Activated CD4-positive, alpha-beta T cell treated with anti-CD3 and anti-CD28 coated beads for 4 hours (primary cell): Measurements from ENCODE around the gene IMPACT.

Source experiments
- DNase-seq, 2 donors: peaks; one replicate each; pipeline ENCODE4 v3.0.0-alpha.2; 2020

The IMPACT gene

DNA sequence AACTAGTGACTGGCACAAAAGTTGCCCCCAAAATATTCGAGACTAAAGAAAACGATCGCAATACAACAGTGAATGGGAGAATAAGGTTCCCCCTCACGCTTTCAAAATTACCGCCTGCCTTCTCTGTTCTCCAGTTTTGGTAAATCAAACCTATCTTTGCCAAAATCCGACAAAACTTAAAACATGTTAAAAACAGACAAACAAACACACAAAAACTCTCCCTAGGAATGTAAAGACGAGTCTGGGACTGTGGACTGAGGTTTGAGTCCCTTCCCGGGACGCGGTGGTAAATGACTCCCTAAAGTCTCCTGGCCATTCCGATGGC lies 435 bp upstream of the IMPACT start:
- no peak for DNase-seq

DNA sequence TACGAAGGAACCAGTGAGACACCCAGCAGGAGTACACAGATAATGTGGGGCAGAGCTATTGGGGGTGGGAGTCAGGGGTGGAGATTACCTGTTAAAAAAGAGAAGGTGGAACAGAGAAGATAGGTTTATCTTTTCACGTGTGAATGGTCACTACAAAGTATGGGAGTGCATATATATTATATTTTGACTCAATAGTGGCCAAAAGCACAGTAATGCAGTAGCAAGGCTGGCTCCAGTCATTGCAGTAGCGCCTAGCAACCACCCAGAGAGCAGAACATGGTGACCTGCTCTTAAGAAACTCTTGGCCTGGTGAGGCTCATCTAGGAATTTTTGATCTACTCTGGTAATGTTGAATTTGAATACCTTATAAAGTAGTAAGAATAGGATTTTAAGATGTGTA lies 1.0 kb downstream of the IMPACT start:
- DNase-seq, result no peak

DNA sequence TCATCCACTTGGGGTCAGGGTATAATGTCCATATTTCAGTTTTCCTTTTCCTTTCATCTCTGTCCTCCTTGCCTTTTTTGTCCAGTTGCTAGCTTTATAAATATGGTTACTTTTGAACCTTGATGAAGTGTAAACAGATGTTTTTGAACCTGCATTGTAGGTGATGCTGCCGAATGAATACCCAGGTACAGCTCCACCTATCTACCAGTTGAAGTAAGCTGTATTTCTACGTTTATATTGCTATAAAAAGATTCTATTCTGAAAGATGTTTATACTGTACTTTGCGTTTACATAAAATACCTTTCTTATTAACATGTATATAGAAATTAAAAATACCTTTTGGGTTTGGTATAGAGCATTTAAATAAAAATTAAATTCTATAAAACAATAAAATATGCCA lies 2.2 kb downstream of the IMPACT start:
- DNase-seq, result no peak

DNA sequence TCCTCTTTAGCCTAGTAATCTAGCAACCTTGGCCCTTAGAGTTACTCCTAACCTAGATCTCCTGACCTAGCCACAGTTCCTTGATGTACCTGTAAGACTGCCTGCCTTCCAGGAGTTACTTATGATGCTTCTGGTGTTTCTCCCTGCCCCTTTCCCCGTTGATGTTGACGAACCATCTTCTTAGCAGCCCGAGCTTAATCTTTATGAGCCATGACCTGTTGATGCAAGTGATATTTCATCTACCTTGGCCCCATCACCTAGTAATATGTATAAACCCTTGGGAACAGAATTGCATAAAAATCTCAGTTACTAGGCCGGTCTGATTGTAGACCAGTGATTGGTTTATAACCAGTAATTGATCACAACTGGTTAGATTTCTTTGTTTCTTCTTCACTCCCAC lies 2.7 kb downstream of the IMPACT start:
- DNase-seq, result no peak

DNA sequence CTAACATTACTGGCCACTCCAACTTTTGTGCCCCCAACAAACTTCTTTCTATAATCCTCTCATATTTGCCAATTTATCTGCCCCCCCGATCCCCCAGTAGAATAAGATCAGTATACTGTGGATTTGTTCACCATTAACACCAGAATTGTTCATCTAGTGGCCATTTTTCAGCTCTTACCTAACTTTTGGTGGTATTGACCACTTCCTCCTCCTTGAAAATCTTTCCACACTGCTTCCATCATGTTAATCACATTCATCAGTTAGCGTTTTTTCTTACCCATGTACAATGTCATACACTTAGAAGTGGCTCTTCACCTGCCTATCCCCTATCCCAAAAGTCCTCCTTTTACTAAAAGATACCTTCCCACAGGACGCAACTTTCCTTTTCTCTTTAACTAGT lies 6.1 kb downstream of the IMPACT start:
- no peak for DNase-seq

DNA sequence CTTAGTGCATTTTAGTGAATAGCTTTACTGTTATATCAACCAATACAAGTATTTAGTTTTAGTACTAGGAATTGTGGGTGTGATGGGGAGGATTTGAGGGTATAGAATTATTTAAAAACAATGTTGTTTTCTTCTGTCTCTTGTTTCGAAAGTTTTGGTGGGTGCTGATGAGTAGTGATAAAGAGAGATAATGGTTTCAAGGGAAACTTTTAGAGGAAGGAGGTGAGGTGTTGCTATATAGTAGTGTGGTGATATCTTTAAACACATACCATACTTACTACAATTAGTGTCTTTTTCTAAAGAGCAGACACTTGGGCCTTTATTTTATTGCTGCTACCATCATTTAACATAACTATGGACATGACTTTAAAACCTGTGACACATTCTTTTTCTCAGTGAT lies 10.5 kb downstream of the IMPACT start:
- DNase-seq, result no peak

DNA sequence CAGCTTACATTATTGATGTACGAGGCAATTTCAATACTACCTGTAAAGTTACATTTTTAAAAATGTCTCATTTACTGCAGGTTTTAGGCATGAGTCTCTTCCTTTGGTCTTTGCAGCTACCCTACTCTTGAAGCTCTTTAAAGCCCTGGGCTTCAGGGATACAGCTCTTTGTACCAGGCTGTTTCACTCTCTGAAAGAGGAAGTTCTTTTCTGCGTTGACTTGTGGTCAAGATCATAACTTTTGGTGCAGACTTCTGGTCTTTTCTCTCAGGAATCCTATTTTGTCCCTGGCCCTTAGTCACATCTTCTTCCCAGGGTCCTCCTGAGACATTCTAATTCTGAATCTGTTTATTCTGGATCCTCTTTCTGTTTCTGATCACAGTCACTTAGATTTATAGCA lies 17.4 kb downstream of the IMPACT start:
- no peak for DNase-seq

DNA sequence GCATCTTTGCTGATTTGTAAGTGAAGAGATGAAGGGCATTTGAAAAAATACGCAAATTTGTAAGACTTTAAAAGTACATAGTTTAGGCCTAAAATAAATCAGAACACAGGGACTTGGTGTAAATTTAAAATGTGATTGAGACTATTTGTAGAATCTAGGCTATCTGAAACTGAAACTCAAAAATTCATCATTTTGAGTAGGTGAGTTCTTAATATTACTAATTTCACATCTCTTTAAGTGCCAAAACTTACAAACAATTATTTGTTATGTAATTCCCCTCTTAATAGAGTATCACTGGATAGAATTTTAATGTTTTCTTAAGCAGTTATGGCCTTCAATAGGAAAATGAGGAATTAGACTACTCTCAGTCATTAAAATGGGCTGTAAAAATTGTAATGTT lies 20.0 kb downstream of the IMPACT start:
- no peak for DNase-seq

DNA sequence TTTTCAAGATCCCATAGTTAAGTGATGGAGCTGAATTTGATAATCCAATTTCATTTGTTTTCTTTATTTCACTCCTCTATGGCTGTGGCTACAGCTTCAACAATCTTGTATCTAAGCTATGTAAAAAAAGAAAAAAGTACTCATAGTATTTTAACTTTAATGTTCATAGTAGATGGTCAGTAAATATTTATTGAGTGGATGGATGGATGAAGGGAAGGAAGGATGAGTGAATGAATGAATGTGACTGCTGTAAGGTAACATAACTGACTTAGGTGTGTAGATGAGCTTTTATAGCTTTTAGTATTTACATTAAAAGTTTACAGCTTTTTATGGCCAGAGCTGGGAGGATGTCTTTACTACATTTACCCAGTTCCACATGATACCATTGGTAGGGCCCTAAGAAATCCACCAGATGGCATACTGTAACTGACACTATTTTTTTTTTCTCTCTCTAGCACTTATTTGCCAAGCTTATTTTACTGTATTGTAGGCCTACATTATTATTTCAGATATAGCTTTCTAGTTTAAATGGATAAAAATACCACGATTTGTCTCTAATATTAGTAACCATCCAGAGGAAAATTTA lies 20.6 kb downstream of the IMPACT start:
- DNase-seq, result no peak

DNA sequence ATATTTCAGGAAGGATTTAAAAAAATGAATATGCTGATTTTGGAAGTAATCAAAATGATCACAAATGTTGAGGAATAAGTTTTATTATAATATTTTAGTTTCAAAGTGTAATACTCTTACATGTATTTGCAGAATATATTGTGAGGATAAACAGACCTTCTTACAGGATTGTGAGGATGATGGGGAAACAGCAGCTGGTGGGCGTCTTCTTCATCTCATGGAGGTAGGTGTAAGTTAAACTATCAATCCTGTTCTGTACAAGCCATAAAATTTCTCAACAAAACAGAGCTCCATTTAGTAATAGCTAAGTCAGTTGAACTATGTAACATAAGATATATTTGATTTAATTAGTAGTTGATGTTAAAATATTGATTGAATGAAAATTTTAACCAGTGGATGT lies 21.5 kb downstream of the IMPACT start:
- no peak for DNase-seq

DNA sequence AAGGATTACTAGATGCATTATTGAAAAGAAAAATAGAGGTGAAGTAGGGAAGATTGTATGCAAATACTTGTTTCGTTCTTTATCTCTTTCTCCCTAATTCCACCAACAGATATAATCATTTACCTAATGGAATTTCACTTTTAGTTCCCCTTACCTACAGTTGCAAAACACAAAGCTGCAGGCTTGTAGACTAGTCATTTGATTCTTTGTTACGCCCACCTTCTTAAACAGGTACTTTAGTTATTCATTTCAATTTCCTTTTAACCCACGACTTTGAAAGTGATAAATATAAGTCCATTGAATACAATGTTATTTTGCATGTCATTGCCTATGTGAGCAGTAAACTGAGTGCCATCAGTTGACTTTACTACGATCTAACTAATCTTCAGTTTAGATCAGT lies 30.1 kb downstream of the IMPACT start:
- no peak for DNase-seq

DNA sequence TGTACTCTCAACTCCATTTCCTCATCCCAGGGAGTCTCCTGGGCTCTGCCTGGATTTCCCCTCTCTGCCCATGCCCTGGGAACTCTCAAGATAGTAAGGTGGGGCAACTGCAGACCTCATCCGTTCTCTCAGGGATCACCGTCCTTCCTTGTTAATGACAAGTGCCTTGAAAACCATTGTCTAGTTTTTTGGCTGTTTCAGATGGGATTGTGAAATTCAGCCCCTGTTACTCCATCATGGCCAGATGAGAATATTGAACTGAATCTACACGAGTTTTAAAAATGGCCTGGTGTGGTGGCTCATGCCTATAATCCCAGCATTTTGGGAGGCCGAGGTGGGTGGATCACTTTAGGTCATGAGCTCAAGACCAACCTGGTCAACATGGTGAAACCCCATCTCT lies 33.3 kb downstream of the IMPACT start:
- no peak for DNase-seq

DNA sequence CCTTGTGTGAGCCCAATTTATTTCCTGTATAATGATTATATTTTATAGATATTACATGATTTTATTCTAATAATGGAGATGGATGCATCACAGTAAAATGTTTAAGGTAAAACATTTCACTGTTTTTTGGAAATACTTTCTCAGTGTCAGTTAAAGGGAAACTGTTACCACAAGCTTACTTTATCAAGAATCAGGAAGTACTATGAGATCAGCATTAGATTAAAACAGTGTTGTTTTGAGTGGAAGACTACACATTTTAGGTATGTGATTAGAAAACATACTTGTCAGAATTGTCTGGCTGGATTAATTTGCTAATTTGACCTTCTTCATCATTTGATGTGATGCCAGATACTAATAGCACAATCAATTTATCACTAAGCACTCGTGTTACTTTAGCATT lies 33.9 kb downstream of the IMPACT start, which contains the start of gene HRH4:
Gene HRH4, plus strand, starts transcription at position 250 of the 400 bp plus-strand sequence. Its CDS starts 92 bp downstream, at position 342.
- DNase-seq, result no peak

DNA sequence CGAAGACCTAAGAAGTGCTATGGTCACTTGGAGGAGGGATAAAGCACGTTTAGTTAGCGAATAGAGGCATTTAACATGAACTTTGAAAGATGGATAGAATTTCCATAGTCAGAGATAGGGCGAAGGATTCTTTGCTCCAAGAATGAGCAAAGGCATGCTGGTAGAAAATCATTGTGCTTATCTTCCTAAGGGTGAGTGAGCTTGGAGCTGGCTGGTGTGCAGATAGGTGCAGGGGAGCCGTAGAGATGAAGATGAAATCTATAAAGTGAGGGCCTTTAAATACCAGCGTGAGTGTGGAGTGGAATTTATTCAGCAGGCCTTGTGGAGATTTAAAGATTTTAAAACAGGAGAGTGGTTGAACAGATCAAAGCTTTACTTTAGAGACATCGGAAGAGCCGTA lies 35.5 kb downstream of the IMPACT start:
- no peak for DNase-seq

DNA sequence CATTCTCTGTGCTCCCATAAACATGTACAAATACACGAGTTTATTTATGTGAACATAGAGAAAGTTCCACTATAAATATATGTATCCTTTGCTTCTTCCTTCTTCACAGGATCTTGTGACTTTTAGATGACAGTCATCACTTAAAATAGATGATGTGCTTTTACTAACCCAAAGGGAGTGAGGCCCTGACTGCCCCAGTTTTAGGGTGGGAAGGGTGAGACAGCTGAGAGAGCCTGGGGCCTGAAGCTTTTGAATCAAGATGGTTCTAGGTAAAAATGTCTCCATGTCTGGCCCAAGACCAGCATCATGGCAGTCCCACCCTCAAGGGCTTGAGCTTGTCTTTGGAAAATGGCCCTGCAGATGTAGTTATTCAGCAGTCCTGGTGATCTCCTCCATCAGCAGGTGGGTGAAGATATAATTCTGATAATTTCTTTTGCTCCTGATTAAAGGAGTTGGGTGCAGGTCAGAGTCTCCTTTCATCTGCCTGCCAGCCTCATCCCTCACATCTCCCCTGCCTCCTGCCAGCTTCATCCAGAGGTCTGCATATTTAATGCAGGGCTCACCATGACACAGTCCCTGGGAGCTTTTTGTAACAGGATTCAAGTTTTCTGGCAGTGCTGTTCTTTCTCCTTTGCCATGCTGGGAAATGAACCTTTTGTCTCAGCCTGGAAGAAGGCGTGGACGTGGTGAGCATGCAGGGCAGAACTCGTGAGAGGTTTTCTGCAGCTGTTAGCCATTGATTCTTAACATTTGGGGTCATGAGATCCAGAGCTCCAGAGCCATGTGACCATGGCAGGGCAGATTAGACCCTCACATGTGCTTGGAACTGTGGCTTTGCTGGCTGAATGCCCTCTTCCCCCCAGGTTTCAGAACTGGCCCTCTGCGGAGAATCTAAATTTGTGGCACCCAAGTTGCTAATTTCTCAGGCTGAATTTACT lies 36.6 kb downstream of the IMPACT start:
- no peak for DNase-seq

DNA sequence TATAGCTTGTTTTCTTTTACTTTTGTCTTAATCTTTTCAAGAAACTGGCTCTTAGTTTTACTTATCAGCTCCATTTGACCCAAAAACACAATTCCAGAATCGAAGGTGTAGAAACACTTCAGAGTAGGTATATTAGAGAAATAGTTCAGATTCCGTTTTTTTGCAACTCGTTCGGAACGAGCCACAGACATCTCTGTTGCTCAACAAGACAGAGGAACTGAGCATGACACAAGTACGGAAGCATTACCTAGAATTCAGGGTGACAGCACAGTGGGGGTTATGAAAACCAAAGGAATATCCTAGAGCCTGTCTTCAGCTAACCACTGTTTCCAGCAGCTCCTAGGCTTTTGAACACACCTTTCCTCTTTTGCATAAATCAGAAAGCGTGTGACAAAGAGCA lies 39.0 kb downstream of the IMPACT start:
- DNase-seq, result no peak

DNA sequence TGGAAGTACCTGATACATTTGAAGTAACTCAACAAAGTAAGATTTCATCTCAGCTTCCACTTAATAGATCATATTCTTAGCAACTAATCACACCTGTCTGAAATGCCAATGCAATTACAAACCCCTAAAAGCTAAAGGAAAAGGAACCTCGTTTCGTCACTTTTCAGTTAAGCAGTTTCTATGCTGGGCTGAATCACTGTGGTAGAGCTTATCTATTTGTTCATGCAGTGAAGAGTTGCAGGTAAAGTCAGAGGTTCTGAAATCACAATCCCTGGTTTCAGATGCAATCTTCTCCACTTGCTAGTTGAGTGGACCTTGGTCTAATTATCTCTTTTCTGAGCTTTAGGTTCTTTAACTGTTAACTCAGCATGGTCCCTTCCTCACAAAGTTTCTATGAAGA lies 40.3 kb downstream of the IMPACT start:
- no peak for DNase-seq

DNA sequence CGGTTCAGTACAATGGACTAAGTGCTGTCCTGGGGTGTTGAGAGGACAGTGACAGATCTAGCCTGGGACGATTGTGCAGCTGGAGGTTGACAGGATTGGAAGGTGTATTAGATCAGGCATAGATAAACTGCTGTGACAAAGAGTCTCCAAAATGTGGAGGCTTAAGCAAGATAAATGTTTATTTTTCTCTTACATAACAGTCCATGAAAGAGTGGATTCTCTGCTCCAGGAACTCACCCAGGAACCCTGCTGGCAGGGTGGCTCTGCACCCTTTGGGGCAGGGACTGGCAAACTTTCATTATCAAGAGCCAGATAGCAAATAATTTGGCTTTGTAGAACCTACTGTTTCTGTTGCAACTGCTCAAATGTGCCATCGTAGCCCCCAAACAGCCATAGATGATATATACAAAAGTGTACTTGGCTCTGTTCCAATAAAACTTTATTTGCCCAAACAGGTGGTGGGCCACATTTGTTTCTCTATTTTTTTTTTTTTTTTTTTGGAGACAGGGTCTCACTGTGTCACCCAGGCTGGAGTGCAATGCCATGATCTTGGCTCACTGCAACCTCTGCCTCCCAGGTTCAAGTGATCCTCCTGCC lies 43.6 kb downstream of the IMPACT start:
- DNase-seq, result no peak

DNA sequence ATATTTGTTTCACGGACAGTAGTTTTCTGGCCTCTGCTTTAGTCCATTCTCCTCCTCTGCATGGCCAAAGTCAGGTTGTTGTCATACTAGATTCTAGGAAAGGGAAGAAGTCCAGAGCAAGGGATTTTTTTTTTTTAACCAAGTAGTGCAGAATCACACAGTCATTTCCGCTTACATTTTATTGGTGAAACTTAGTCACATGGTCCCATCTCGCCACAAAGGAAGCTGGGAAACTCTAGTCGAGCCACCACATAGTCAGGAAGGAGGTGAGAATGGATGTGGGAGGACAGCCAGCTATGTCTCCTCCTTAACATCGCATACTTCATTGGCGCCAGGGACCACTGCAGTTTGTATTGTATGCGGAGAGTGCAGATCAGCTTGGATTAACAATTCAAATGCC lies 44.3 kb downstream of the IMPACT start:
- DNase-seq, result no peak

DNA sequence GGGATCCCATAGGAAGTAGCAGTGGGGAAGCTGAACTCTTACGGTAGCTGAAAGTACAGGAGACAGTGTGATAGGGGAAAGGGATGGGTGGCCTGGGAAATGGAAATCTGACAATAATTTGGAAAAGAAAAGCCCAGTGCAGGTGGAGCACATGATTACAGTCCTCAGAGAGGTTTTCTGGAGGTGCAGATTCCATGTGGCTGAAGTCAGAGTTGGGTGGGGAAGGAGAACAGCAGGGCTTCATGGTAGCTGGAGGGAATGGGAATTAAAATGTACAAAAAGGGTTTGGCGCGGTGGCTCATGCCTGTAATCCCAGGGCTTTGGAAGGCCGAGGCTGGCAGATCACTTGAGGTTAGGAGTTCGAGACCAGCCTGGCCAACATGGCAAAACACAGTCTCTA lies 46.1 kb downstream of the IMPACT start:
- no peak for DNase-seq

DNA sequence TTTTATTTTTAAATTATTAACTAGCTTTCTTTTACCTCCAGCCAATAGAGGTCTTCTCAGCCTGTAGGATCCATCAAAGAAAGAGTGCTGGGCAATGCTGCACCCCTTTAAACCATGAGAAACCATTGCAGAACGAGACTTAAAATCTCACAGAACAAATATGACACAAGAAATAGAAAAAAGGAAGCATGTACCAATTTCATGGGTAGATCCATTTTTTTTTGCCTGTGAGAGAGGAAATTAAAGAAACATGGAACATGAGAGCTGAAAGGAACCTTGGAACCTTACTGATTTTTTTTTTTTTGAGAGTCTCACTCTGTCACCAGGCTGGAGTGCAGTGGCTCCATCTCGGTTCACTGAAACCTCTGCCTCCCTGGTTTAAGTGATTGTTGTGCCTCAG lies 47.9 kb downstream of the IMPACT start:
- no peak for DNase-seq

DNA sequence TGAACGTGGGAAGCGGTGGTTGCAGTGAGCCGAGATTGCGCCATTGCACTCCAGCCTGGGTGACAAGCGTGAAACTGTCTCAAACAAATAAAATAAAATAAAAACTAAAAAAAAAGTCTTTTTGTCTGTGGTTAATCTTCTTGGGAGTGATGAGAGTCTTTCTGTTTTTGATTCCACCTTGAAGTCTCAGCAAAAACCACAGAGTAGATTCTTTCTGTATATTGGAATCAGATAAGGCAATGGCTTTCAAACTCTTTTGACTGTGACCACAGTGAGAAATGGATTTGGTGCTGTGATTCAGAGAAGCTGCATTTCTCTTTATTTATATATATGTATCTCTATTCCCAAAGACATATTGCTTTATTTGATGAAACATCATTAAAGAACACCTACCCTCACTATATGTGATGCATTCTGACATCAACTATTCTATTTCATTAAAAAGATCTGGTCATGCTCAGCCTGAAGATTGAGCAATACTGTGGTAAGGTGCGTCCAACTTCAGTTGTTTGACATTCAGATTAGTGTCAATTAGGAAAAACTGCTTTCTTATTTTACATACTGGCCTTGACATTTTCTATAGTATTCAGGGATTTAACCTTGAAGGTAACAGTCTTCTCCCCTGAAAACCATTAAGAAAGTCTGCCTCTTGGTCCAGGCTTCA lies 49.6 kb downstream of the IMPACT start:
- no peak for DNase-seq

DNA sequence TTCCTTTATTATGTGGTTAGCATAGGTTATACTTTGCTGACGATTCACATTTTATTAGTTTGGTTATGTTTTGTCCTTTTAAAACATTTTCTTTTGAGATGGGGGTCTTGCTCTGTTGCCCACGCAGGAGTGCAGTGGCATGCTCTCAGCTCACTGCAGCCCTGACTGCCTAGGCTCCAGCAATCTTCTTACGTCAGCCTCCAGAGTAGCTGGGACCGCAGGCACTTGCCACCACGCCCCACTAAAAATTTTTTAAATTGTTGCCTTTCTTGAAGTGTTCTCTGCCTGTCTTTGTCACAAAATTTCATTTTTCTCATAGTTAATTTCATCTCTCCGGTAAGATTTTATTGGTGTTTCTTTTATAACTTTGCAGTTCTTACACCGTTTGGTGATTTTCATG lies 52.9 kb downstream of the IMPACT start:
- DNase-seq, result no peak

DNA sequence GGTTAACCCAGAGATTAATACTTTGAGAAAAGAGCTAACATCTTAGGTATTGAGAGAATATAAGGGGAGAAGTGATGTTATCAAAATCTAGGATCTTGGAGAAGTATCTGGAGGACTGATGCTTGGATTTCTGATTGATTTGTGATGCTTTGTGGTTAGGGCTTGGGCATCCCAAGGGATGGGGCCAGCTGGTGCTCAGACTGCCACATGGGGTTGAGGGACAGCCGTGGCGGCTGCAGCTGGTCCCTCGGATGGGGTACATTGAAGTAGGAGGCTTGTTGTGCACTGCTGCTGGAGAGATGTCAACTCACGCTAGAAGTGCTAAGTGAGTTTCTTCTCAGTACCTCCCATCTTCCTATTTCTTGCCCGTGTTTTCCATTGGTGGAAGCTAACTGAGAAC lies 56.4 kb downstream of the IMPACT start:
- DNase-seq, result no peak
